IPS DF 6.9 (cell line): Measurements from ENCODE around the gene TNS2.
"Not testable (repeated sequence)": the region's sequence is repeated elsewhere in the genome, so short reads cannot be mapped to it uniquely, and the experiment has no call there.

Experiments used
- DNase-seq: peaks from one replicate; pipeline ENCODE4 v3.0.0-alpha.2; 2013; ENCODE audit warnings: low read depth, low spot score
- H3K27ac ChIP-seq: one replicate; pipeline ENCODE4 v1.5.1; 2013; ENCODE audit warnings: low read length, control low read depth
- H3K27me3 ChIP-seq: 2 replicates; pipeline ENCODE4 v1.6.1; 2013; ENCODE audit warnings: mild to moderate bottlenecking, low read length; ENCODE audit not compliant: control insufficient read depth, insufficient read depth
- H3K36me3 ChIP-seq: 2 replicates; pipeline ENCODE4 v1.6.1; 2013; ENCODE audit warnings: low read length; ENCODE audit not compliant: control insufficient read depth, insufficient read depth
- H3K4me1 ChIP-seq: 2 replicates; pipeline ENCODE4 v1.6.1; 2013; ENCODE audit warnings: low read length; ENCODE audit not compliant: control insufficient read depth, insufficient read depth
- H3K4me3 ChIP-seq: 2 replicates; pipeline ENCODE4 v1.5.1; 2013; ENCODE audit warnings: mild to moderate bottlenecking, low read length
- H3K9me3 ChIP-seq: 2 replicates; pipeline ENCODE4 v1.6.1; 2013; ENCODE audit warnings: low read length, inconsistent platforms; ENCODE audit not compliant: control insufficient read depth, insufficient read depth
- WGBS: extraction: QIAGEN DNeasy Blood & Tissue Kit; methylation state at CpG from one replicate; pipeline ENCODE4 v1.1.7; 2013; ENCODE audit warnings: mixed read lengths, missing lambda C conversion rate; ENCODE audit not compliant: insufficient read length, insufficient coverage; 5-methylcytosine and 5-hydroxymethylcytosine counted together

Gene TNS2

GRCh38 chr12:53102883-53103807 lies 53.3 kb downstream of the TNS2 start, which contains the start of gene SOAT2:
Gene SOAT2 (plus strand): TSS chr12:53103486. CDS start chr12:53103578, 92 bp downstream.
- Histone ChIP-seq H3K36me3 (no peaks in the 10 kb centered on the region), H3K27ac (no peak within 1 kb of the TSS), H3K4me1 (peaks cover 3% of the 10 kb centered on the region; the same call in 1 of the 2 replicates), H3K27me3 (peaks cover 4% of the 10 kb centered on the region; the same call in 1 of the 2 replicates), H3K9me3 (no peaks in the 10 kb centered on the region), H3K4me3 (no peak within 1 kb of the TSS)
- no peak for DNase-seq
- no CpG with 5 or more reads among the region's 23 CpGs for WGBS

- Histone ChIP-seq H3K36me3 (no peaks in the 10 kb centered on the region), H3K9me3 (no peaks in the 10 kb centered on the region), H3K4me1 (peaks cover 3% of the 10 kb centered on the region; the same call in 1 of the 2 replicates), H3K27ac (no peak overlapping the region), H3K27me3 (peaks cover 1% of the 10 kb centered on the region; the same call in 1 of the 2 replicates), H3K4me3 (no peak overlapping the region)
- WGBS, result no CpG with 5 or more reads among the region's 3 CpGs
- DNase-seq, result no peak
Measured at GRCh38 chr12:53103860-53104305, 54.0 kb downstream of the TNS2 start.

- Histone ChIP-seq H3K27ac (no peak overlapping the region), H3K9me3 (no peaks in the 10 kb centered on the region), H3K4me1 (no peaks in the 10 kb centered on the region), H3K4me3 (no peak overlapping the region), H3K27me3 (no peaks in the 10 kb centered on the region), H3K36me3 (no peaks in the 10 kb centered on the region)
- DNase-seq, result no peak
- no CpG with 5 or more reads among the region's 8 CpGs for WGBS
Measured at GRCh38 chr12:53105256-53105655, 55.4 kb downstream of the TNS2 start.

- Histone ChIP-seq H3K9me3 (no peaks in the 10 kb centered on the region), H3K36me3 (no peaks in the 10 kb centered on the region), H3K4me1 (no peaks in the 10 kb centered on the region), H3K27ac (no peak overlapping the region), H3K27me3 (no peaks in the 10 kb centered on the region), H3K4me3 (no peak overlapping the region)
- no CpG with 5 or more reads among the region's 7 CpGs for WGBS
- no peak for DNase-seq
Measured at GRCh38 chr12:53105712-53106439, 56.0 kb downstream of the TNS2 start.

GRCh38 chr12:53107122-53107521 lies 57.3 kb downstream of the TNS2 start:
- H3K36me3 ChIP-seq, result no peaks in the 10 kb centered on the region
- no peaks in the 10 kb centered on the region for H3K27me3 ChIP-seq
- H3K4me3 ChIP-seq, result no peak overlapping the region
- H3K27ac ChIP-seq, result no peak overlapping the region
- no peak for DNase-seq
- WGBS, result no CpG with 5 or more reads among the region's 7 CpGs
- no peaks in the 10 kb centered on the region for H3K9me3 ChIP-seq
- no peaks in the 10 kb centered on the region for H3K4me1 ChIP-seq

- WGBS, result no CpG with 5 or more reads among the region's 7 CpGs
- H3K4me1 ChIP-seq, result not testable (repeated sequence)
Measured at GRCh38 chr12:53112431-53112830, 62.6 kb downstream of the TNS2 start.

GRCh38 chr12:53113136-53113705 lies 63.4 kb downstream of the TNS2 start:
- no peak for DNase-seq
- no peaks in the 10 kb centered on the region for H3K36me3 ChIP-seq
- H3K4me3 ChIP-seq, result no peak overlapping the region
- H3K9me3 ChIP-seq, result no peaks in the 10 kb centered on the region
- H3K27ac ChIP-seq, result no peak overlapping the region
- H3K27me3 ChIP-seq, result no peaks in the 10 kb centered on the region
- WGBS, result no CpG with 5 or more reads among the region's 12 CpGs
- H3K4me1 ChIP-seq, result peaks cover 2% of the 10 kb centered on the region

More at GRCh38 chr12:53112431-53112830, 62.6 kb downstream of the TNS2 start:
- H3K9me3 ChIP-seq, DNase-seq, H3K27ac ChIP-seq, H3K4me3 ChIP-seq, H3K36me3 ChIP-seq, H3K27me3 ChIP-seq: not testable (repeated sequence)

GRCh38 chr12:53113951-53114350 lies 64.1 kb downstream of the TNS2 start:
- Histone ChIP-seq H3K9me3 (no peaks in the 10 kb centered on the region), H3K27me3 (no peaks in the 10 kb centered on the region), H3K4me3 (no peak overlapping the region), H3K36me3 (no peaks in the 10 kb centered on the region), H3K4me1 (peaks cover 2% of the 10 kb centered on the region), H3K27ac (no peak overlapping the region)
- DNase-seq, result no peak
